Measurements from ENCODE around the gene OXLD1. TPM values are rescaled to one million over a fixed set of nuclear protein-coding genes. Genes with fewer than 3 reads are reported as not detected.

Gene OXLD1
- total RNA-seq, 1 experiment from 2014 or later: 42.8 TPM

DNA sequence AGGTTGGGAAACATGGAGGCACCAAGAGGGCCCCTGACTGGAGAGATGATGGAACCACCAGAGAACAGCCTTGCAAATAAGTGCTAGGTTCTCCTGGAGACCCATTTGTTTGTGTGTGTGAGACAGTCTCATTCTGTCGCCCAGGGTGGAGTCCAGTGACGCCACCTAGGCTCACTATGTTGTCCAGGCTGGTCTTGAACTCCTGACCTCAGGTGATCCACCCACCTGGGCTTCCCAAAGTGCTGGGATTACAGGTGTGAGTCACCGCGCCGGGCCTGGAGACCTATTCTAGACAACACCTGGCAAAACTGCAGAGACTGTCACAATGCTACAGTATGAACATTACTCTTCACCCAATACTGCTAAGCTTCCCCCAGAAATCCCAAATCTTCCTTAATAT lies 31.0 kb downstream of the OXLD1 start:
- Histone ChIP-seq H3K9me3 (ENCODE audit: control insufficient read depth, insufficient read depth, low read depth, low read length) (no peaks in the 10 kb centered on the region), H3K27me3 (ENCODE audit: control insufficient read depth, insufficient read depth, low read length) (no peaks in the 10 kb centered on the region), H3K36me3 (ENCODE audit: control insufficient read depth, insufficient read depth, low read length) (peaks cover 5% of the 10 kb centered on the region; the same call in 1 of the 2 replicates), H3K4me3 (ENCODE audit: low read depth in 2 of 2, low read length in 2 of 2) (peak overlapping the region; percentile 76 to 82), H3K27ac (ENCODE audit: low read length) (peak overlapping the region; percentile 92), H3K4me1 (ENCODE audit: control insufficient read depth, insufficient read depth, low read length) (0 out of 2 replicates have a peak, but pooled peaks cover 3% of the 10 kb centered on the region)
- POLR2A ChIA-PET: no interaction called here
- no peak for ATAC-seq
- no peak for DNase-seq (ENCODE audit: low read depth, low spot score)
- CTCF ChIA-PET: no interaction called here
- intact Hi-C loops (cut with micrococcal nuclease; ENCODE audit: unreplicated experiment) (no loop called here), in situ Hi-C loops (cut with HindIII; ENCODE audit: low pct_unique_long_range_greater_than_20kb, low sequenced_read_pairs) (no loop called here)
- TSS peak; percentile 93 for BruUV-seq (replicated peaks)
- TF ChIP-seq TCF7L2 (IDR thresholded peaks at IDR 0.05; ENCODE audit: low read depth, low read length) (no peak), SIN3A (IDR thresholded peaks at IDR 0.05; ENCODE audit: borderline replicate concordance, insufficient read depth, low read depth, low read length) (no peak), POLR2AphosphoS5 (IDR thresholded peaks at IDR 0.05; ENCODE audit: low read depth, low read length) (no peak)
- TF ChIP-seq, protein P1, sequence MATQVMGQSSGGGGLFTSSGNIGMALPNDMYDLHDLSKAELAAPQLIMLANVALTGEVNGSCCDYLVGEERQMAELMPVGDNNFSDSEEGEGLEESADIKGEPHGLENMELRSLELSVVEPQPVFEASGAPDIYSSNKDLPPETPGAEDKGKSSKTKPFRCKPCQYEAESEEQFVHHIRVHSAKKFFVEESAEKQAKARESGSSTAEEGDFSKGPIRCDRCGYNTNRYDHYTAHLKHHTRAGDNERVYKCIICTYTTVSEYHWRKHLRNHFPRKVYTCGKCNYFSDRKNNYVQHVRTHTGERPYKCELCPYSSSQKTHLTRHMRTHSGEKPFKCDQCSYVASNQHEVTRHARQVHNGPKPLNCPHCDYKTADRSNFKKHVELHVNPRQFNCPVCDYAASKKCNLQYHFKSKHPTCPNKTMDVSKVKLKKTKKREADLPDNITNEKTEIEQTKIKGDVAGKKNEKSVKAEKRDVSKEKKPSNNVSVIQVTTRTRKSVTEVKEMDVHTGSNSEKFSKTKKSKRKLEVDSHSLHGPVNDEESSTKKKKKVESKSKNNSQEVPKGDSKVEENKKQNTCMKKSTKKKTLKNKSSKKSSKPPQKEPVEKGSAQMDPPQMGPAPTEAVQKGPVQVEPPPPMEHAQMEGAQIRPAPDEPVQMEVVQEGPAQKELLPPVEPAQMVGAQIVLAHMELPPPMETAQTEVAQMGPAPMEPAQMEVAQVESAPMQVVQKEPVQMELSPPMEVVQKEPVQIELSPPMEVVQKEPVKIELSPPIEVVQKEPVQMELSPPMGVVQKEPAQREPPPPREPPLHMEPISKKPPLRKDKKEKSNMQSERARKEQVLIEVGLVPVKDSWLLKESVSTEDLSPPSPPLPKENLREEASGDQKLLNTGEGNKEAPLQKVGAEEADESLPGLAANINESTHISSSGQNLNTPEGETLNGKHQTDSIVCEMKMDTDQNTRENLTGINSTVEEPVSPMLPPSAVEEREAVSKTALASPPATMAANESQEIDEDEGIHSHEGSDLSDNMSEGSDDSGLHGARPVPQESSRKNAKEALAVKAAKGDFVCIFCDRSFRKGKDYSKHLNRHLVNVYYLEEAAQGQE (IDR thresholded peaks at IDR 0.05; ENCODE audit: insufficient read depth in 1 of 2, low read depth in 2 of 2, low read length in 1 of 2): no peak
- TF ChIP-seq, protein P2, sequence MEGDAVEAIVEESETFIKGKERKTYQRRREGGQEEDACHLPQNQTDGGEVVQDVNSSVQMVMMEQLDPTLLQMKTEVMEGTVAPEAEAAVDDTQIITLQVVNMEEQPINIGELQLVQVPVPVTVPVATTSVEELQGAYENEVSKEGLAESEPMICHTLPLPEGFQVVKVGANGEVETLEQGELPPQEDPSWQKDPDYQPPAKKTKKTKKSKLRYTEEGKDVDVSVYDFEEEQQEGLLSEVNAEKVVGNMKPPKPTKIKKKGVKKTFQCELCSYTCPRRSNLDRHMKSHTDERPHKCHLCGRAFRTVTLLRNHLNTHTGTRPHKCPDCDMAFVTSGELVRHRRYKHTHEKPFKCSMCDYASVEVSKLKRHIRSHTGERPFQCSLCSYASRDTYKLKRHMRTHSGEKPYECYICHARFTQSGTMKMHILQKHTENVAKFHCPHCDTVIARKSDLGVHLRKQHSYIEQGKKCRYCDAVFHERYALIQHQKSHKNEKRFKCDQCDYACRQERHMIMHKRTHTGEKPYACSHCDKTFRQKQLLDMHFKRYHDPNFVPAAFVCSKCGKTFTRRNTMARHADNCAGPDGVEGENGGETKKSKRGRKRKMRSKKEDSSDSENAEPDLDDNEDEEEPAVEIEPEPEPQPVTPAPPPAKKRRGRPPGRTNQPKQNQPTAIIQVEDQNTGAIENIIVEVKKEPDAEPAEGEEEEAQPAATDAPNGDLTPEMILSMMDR (IDR thresholded peaks at IDR 0.05): no peak

DNA sequence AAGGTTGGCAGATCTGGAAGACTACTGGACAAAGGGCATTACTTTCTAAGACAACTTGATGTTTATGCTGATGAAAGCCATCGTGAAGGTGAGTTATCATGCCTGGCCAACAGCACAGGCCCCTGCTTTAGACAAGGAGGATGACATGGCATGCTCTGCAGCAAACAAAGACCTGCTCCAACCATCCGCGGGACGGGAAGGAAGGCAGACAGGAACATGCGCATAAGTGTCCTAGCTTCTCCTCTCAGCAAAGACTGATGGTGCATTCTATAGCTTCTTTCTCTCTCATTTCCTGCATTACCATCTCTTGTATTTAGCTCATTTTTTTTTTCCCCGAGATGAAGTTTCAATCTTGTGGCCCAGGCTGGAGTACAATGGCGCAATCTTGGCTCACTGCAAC lies 34.9 kb downstream of the OXLD1 start:
- H3K36me3 ChIP-seq (ENCODE audit: control insufficient read depth, insufficient read depth, low read length): peaks cover 6% of the 10 kb centered on the region; the same call in 1 of the 2 replicates
- H3K4me1 ChIP-seq (ENCODE audit: control insufficient read depth, insufficient read depth, low read length): 0 out of 2 replicates have a peak, but pooled peaks cover 3% of the 10 kb centered on the region
- ChIA-PET POLR2A (no interaction called here), CTCF (no interaction called here)
- no peaks in the 10 kb centered on the region for H3K27me3 ChIP-seq (ENCODE audit: control insufficient read depth, insufficient read depth, low read length)
- H3K9me3 ChIP-seq (ENCODE audit: control insufficient read depth, insufficient read depth, low read depth, low read length): no peaks in the 10 kb centered on the region
- ATAC-seq (no peak), DNase-seq (ENCODE audit: low read depth, low spot score) (no peak)
- BruUV-seq (replicated peaks): no TSS peak
- H3K27ac ChIP-seq (ENCODE audit: low read length): no peak overlapping the region
- intact Hi-C loops (cut with micrococcal nuclease; ENCODE audit: unreplicated experiment): loop anchor here (5.0 kb wide), 1 partner anchor 36 kb away; the partner anchor contains the start of genes CCDC137 and OXLD1
- H3K4me3 ChIP-seq (ENCODE audit: low read depth in 2 of 2, low read length in 2 of 2): no peak overlapping the region
- in situ Hi-C loops (cut with HindIII; ENCODE audit: low pct_unique_long_range_greater_than_20kb, low sequenced_read_pairs): no loop called here
- no peak for TF ChIP-seq TCF7L2 (IDR thresholded peaks at IDR 0.05; ENCODE audit: low read depth, low read length)
- TF ChIP-seq, protein P1 (IDR thresholded peaks at IDR 0.05; ENCODE audit: insufficient read depth in 1 of 2, low read depth in 2 of 2, low read length in 1 of 2): no peak
- TF ChIP-seq, protein P2 (IDR thresholded peaks at IDR 0.05): no peak
- no peak for TF ChIP-seq SIN3A (IDR thresholded peaks at IDR 0.05; ENCODE audit: borderline replicate concordance, insufficient read depth, low read depth, low read length)
- TF ChIP-seq POLR2AphosphoS5 (IDR thresholded peaks at IDR 0.05; ENCODE audit: low read depth, low read length): no peak

Data from Panc1 (cell line).